WERI-Rb-1 (cell line): ENCODE measurements around the gene RNASEH2A.

Experiments
- DNase-seq: peaks from one replicate; pipeline ENCODE4 v3.0.0-alpha.2; 2020
- H3K27ac ChIP-seq: fragments of 250-450 bp; sonication (Bioruptor Pico); 2 replicates; pipeline ENCODE4 v1.5.1; 2020; ENCODE audit warnings: mild to moderate bottlenecking, moderate library complexity
- H3K27me3 ChIP-seq: fragments of 250-450 bp; sonication (Bioruptor Pico); 2 replicates; pipeline ENCODE4 v1.5.1; 2021; ENCODE audit warnings: mild to moderate bottlenecking, low read depth, moderate library complexity; ENCODE audit not compliant: insufficient read depth, severe bottlenecking
- H3K36me3 ChIP-seq: fragments of 250-450 bp; sonication (Bioruptor Pico); 2 replicates; pipeline ENCODE4 v1.5.1; 2020; ENCODE audit warnings: mild to moderate bottlenecking, moderate library complexity
- H3K4me3 ChIP-seq: 2 replicates; pipeline ENCODE4 v1.5.1; 2011; ENCODE audit warnings: low read depth, mild to moderate bottlenecking, control low read depth, low read length
- H3K9me3 ChIP-seq: fragments of 250-450 bp; sonication (Bioruptor Pico); 2 replicates; pipeline ENCODE4 v1.5.1; 2021; ENCODE audit warnings: mild to moderate bottlenecking, moderate library complexity; ENCODE audit not compliant: severe bottlenecking
- TF ChIP-seq, protein P1 (sequence below): IDR thresholded peaks from 2 replicates; pipeline ENCODE4 v1.5.1; 2011; ENCODE audit warnings: low read depth, mild to moderate bottlenecking, control low read depth, inconsistent platforms, low read length

RNASEH2A gene

GRCh38 chr19:12833418-12833737 is 27.0 kb downstream of the RNASEH2A start:
- Histone ChIP-seq H3K4me3 (peak overlapping the region; percentile 51), H3K27ac (peak overlapping the region; percentile 81), H3K9me3 (no peaks in the 10 kb centered on the region), H3K36me3 (no peaks in the 10 kb centered on the region), H3K27me3 (no peaks in the 10 kb centered on the region)
- TF ChIP-seq, protein P1, sequence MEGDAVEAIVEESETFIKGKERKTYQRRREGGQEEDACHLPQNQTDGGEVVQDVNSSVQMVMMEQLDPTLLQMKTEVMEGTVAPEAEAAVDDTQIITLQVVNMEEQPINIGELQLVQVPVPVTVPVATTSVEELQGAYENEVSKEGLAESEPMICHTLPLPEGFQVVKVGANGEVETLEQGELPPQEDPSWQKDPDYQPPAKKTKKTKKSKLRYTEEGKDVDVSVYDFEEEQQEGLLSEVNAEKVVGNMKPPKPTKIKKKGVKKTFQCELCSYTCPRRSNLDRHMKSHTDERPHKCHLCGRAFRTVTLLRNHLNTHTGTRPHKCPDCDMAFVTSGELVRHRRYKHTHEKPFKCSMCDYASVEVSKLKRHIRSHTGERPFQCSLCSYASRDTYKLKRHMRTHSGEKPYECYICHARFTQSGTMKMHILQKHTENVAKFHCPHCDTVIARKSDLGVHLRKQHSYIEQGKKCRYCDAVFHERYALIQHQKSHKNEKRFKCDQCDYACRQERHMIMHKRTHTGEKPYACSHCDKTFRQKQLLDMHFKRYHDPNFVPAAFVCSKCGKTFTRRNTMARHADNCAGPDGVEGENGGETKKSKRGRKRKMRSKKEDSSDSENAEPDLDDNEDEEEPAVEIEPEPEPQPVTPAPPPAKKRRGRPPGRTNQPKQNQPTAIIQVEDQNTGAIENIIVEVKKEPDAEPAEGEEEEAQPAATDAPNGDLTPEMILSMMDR: no peak
- no peak for DNase-seq

DNA sequence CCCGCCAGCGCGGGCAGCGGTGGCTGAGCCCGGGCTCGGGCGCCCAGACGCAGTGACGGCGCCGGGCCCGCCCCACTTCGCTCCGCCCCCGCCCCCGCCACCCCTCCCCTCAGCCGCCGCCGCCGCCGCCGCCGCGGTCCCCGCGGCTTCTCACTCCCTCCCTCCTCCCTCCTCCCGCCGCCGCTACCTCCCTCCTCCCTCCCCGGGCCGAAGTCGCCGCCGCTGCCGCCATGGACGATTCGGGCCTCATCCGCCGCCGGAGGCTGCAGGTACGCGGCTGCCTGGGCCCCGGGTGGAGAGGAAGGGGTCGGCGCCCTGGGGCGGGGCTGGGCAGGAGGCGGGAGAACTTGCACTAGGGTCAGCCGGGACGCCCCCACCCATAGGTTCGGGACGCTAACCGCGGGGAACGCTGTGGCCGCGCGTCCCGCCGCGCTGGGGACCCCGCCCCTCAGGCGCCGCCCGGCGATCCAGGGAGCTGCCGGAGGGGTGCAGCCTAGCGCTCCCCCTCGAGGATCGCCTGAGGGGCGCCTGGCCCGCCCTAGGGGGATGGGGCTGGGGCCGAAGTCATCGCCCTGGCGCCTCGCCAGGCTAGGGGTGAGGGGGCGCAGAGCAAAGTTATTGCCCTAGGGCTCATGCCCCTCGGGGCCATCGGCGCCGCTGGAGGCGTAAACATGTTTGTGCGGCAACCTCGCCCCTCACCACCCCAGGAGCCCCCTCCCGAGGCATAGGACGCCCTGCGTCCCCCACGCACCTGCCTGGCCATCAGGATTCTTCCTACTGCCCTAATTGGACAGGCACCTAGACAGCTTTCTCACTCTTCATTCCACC is 27.6 kb downstream of the RNASEH2A start:
- DNase-seq: peak; percentile 84

DNA sequence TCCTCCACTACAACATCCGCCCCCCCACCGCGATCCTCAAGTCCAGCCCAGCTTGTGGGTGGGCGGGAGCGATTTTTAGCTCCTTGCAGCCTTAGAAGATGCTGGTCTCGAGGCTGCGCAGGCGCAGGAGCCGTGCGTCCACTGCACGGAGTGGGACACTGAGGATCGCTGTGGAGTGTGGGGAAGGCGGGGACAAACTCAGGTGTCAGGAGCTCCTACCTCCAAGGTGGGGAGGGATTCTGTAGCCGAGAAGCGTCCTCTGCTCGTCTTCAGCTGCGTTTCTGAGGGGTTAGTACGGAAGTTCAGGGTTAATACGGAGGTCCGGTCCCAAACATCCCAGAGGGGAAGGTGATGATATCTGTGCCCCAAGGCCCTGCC is 28.2 kb downstream of the RNASEH2A start, which contains the start of gene RTBDN:
RTBDN (minus strand) TSS at position 14 of the 378 bp plus-strand sequence. CDS start 4,600 bp downstream, outside the sequence.
- no peaks in the 10 kb centered on the region for H3K27me3 ChIP-seq

More for the DNA sequence above, 27.6 kb downstream of the RNASEH2A start:
- Histone ChIP-seq H3K9me3 (no peaks in the 10 kb centered on the region), H3K36me3 (no peaks in the 10 kb centered on the region; the same call in 1 of the 2 replicates), H3K27ac (peak overlapping the region; percentile 95), H3K27me3 (no peaks in the 10 kb centered on the region), H3K4me3 (peak overlapping the region; percentile 85)
- TF ChIP-seq, protein P1: 0 out of 2 replicates have a peak, but pooled peaks have one; percentile 7

DNA sequence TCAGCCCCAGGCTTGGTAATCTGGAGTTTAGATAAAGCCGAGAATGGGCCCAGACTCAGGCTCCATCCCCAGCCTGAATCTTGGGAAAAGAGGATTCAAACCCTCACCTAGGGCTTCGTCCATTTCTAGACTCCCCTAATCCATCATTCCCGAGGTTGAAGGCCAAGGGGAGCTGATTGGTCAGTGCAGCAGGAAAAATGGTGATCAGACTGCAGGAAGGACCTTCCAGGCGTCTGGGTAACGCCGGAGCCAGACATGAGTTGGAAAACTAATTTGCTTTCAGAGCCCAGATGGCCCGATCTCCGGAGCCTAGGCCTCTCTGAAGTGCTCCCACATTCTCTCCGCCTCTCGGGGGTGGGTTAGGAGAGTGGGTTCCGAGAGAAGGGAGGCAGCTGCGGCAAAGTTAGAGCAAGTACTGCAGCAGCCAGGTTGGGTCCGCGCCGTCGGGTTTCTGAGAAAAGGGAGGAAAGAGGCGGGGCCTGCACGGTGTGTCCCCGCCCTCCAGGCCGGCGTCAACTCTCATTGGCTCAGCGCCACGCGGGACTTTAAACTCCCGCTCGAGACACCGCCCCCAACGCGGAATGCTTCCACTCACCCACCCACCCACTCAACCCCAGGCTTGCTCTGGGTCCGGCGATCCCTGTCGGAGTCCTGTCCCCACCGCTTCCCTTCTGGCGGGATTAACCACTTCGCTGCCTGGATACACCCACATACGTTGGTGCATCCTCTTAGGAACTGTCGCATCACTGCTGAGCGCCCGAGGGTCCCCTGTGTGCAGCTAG is 28.8 kb downstream of the RNASEH2A start:
- DNase-seq: peak; percentile 53
- peak overlapping the region; percentile 95; the same call in 1 of the 2 replicates for H3K27ac ChIP-seq
- TF ChIP-seq, protein P1: no peak
- H3K9me3 ChIP-seq: no peaks in the 10 kb centered on the region
- H3K36me3 ChIP-seq: peaks cover 6% of the 10 kb centered on the region
- H3K4me3 ChIP-seq: peak overlapping the region; percentile 85
- no peaks in the 10 kb centered on the region for H3K27me3 ChIP-seq

More for the DNA sequence above, 28.2 kb downstream of the RNASEH2A start, which contains the start of gene RTBDN:
- no peaks in the 10 kb centered on the region for H3K9me3 ChIP-seq
- DNase-seq: peak; percentile 63
- TF ChIP-seq, protein P1: no peak
- H3K36me3 ChIP-seq: no peaks in the 10 kb centered on the region; the same call in none of the 2 replicates
- H3K4me3 ChIP-seq: peak within 1 kb of the TSS; percentile 85
- H3K27ac ChIP-seq: peak within 1 kb of the TSS; percentile 95

DNA sequence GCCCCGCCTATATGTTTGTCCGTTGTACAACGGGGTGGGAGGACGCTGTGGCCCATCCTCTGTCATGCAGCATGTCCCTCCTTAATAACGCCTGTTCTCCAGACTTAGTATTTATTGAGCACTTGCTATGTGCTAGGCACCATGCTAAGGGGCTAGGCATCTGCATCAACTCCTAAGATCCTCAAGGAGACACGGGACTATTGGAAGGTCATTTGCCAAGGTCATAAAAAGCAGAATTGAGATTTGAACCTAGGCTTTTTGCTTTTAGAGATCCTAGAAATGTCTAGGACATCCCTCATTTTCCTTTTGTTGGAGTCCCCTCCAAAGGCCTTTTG is 30.1 kb downstream of the RNASEH2A start:
- Histone ChIP-seq H3K9me3 (no peaks in the 10 kb centered on the region), H3K4me3 (no peak overlapping the region), H3K27me3 (no peaks in the 10 kb centered on the region), H3K27ac (no peak overlapping the region), H3K36me3 (peaks cover 15% of the 10 kb centered on the region)
- TF ChIP-seq, protein P1: no peak
- no peak for DNase-seq
